Right ventricle myocardium inferior (tissue), 1 donor: ENCODE data around the gene CACNB4. TPM values are rescaled to one million over a fixed set of nuclear protein-coding genes. Genes with fewer than 3 reads are reported as not detected.
A peak's percentile ranks its signal among the peaks of the same experiment; 100 is the strongest.
"Not testable (repeated sequence)": the region's sequence is repeated elsewhere in the genome, so short reads cannot be mapped to it uniquely, and the experiment has no call there.

Experiments
- ATAC-seq: fragments of 200-7000 bp; cut with Tn5 transposase; one replicate; pipeline ENCODE4 v1.9.1; 2020; ENCODE audit warnings: mild to moderate bottlenecking, moderate library complexity
- DNase-seq: peaks from one replicate; pipeline ENCODE4 v3.0.0; 2021; ENCODE audit errors: missing footprints
- intact Hi-C: fragments of 100-400 bp; cut with DNase I; formaldehyde crosslinking; loops from one replicate; pipeline ENCODE4 v1.11.0; 2022
- total RNA-seq: library from RNA; stranded (reverse); fragmentation: NEBNext Ultra II Directional; extraction: Animal tissue kit (Norgen Biotek cat#: 25700); gene quantifications from one replicate; pipeline ENCODE4 v1.2.1, GENCODE V29; 2021
- donor health status: DM: no; HTN: yes; CAD: no; lungs with severe emphysema.

The CACNB4 gene
- total RNA-seq, 1 donor from 2014 or later = 0.35 TPM

- no peak for ATAC-seq
- no peak for DNase-seq
- intact Hi-C loops = no loop called here
Observed at GRCh38 chr2:151971301-151972051, 127.4 kb downstream of the CACNB4 start.

GRCh38 chr2:151968770-151969470 is 129.9 kb downstream of the CACNB4 start:
- ATAC-seq (no peak), DNase-seq (no peak)
- intact Hi-C loops = no loop called here

- no peak for ATAC-seq
- no peak for DNase-seq
- intact Hi-C loops = no loop called here
Observed at GRCh38 chr2:151967829-151968722, 130.8 kb downstream of the CACNB4 start.

GRCh38 chr2:151965884-151966283 is 133.0 kb downstream of the CACNB4 start:
- ATAC-seq (no peak), DNase-seq (no peak)
- intact Hi-C loops = no loop called here

GRCh38 chr2:151961558-151961957 is 137.3 kb downstream of the CACNB4 start:
- no peak for ATAC-seq

GRCh38 chr2:151959238-151959637 is 139.6 kb downstream of the CACNB4 start:
- DNase-seq (no peak), ATAC-seq (no peak)
- intact Hi-C loops = no loop called here

More at GRCh38 chr2:151961558-151961957, 137.3 kb downstream of the CACNB4 start:
- intact Hi-C loops = no loop called here
- DNase-seq = no peak

- ATAC-seq (no peak), DNase-seq (no peak)
- intact Hi-C loops = no loop called here
Observed at GRCh38 chr2:151953467-151953866, 145.4 kb downstream of the CACNB4 start.

GRCh38 chr2:151952691-151953456 is 146.0 kb downstream of the CACNB4 start:
- DNase-seq (no peak), ATAC-seq (no peak)
- intact Hi-C loops = no loop called here

GRCh38 chr2:151947813-151948165 is 151.1 kb downstream of the CACNB4 start:
- ATAC-seq = peak; percentile 28
- no peak for DNase-seq
- intact Hi-C loops = no loop called here

- intact Hi-C loops = no loop called here
- no peak for DNase-seq
- ATAC-seq = peak; percentile 69
Observed at GRCh38 chr2:151946899-151947812, 151.7 kb downstream of the CACNB4 start.

- DNase-seq (no peak), ATAC-seq (no peak)
- intact Hi-C loops = no loop called here
Observed at GRCh38 chr2:151946250-151946884, 152.5 kb downstream of the CACNB4 start.

GRCh38 chr2:151945602-151946001 is 153.2 kb downstream of the CACNB4 start:
- intact Hi-C loops = no loop called here
- DNase-seq = no peak
- no peak for ATAC-seq

GRCh38 chr2:151945186-151945585 is 153.7 kb downstream of the CACNB4 start:
- intact Hi-C loops = no loop called here
- ATAC-seq (no peak), DNase-seq (no peak)

GRCh38 chr2:151943461-151943860 is 155.4 kb downstream of the CACNB4 start:
- DNase-seq = no peak
- no peak for ATAC-seq
- intact Hi-C loops = no loop called here

GRCh38 chr2:151942540-151943205 is 156.2 kb downstream of the CACNB4 start:
- intact Hi-C loops, ATAC-seq, DNase-seq: not testable (repeated sequence)

- no peak for ATAC-seq
- no peak for DNase-seq
- intact Hi-C loops = no loop called here
Observed at GRCh38 chr2:151937966-151938365, 160.9 kb downstream of the CACNB4 start.

GRCh38 chr2:151936626-151937025 is 162.2 kb downstream of the CACNB4 start:
- no peak for ATAC-seq
- intact Hi-C loops = no loop called here

More at GRCh38 chr2:151936626-151937025, 162.2 kb downstream of the CACNB4 start:
- no peak for DNase-seq
